Left ventricle myocardium inferior (tissue), 1 donor: ENCODE results near the gene SOX6. TPM values are rescaled to one million over a fixed set of nuclear protein-coding genes. Genes with fewer than 3 reads are reported as not detected.

Source experiments
- DNase-seq: peaks from one replicate; pipeline ENCODE4 v3.0.0-alpha.2; 2020
- H3K27ac ChIP-seq: fragments of 200-600 bp; replicated peaks from 2 replicates; pipeline ENCODE4 v1.8.0; 2021
- H3K27me3 ChIP-seq: fragments of 200-600 bp; 2 replicates; pipeline ENCODE4 v1.8.0; 2021; ENCODE audit warnings: low read depth
- H3K36me3 ChIP-seq: fragments of 200-600 bp; 2 replicates; pipeline ENCODE4 v1.8.0; 2021
- H3K4me1 ChIP-seq: fragments of 200-600 bp; 2 replicates; pipeline ENCODE4 v1.8.0; 2021
- H3K4me3 ChIP-seq: fragments of 200-600 bp; 2 replicates; pipeline ENCODE4 v1.8.0; 2021; ENCODE audit warnings: mild to moderate bottlenecking, moderate library complexity
- H3K9me3 ChIP-seq: fragments of 200-600 bp; replicated peaks from 2 replicates; pipeline ENCODE4 v1.8.0; 2021
- CTCF ChIP-seq: fragments of 200-600 bp; IDR thresholded peaks from 2 replicates; pipeline ENCODE4 v1.8.0; 2021; ENCODE audit warnings: antibody characterized with exemption, mild to moderate bottlenecking, borderline replicate concordance
- intact Hi-C: fragments of 100-400 bp; cut with micrococcal nuclease; formaldehyde crosslinking; loops from one replicate; pipeline ENCODE4 v1.11.0; 2022
- total RNA-seq: library from RNA; stranded (reverse); fragmentation: NEBNext Ultra II Directional; extraction: Animal tissue kit (Norgen Biotek cat#: 25700); gene quantifications from one replicate; pipeline ENCODE4 v1.2.1, GENCODE V29; 2021
- donor health status: DM: no; HTN: yes; CAD: no; lungs with severe emphysema.

SOX6 gene
- total RNA-seq, 1 donor from 2014 or later: 20.2 TPM

- Histone ChIP-seq H3K27me3 (no peaks in the 10 kb centered on the region), H3K4me3 (no peak overlapping the region), H3K36me3 (no peaks in the 10 kb centered on the region), H3K9me3 (peaks cover 4% of the 10 kb centered on the region), H3K27ac (no peak overlapping the region), H3K4me1 (no peaks in the 10 kb centered on the region)
- no peak for DNase-seq
- TF ChIP-seq CTCF: no peak
- intact Hi-C loops: no loop called here
These were observed 422.3 kb downstream of the SOX6 start for GRCh38 chr11:15933886-15934625.

GRCh38 chr11:15932417-15932816 is 423.9 kb downstream of the SOX6 start:
- no peak for TF ChIP-seq CTCF
- no peaks in the 10 kb centered on the region for H3K4me1 ChIP-seq
- DNase-seq: no peak
- H3K4me3 ChIP-seq: no peak overlapping the region
- H3K27me3 ChIP-seq: no peaks in the 10 kb centered on the region
- H3K9me3 ChIP-seq: peaks cover 4% of the 10 kb centered on the region
- H3K27ac ChIP-seq: no peak overlapping the region
- no peaks in the 10 kb centered on the region for H3K36me3 ChIP-seq
- intact Hi-C loops: no loop called here

- no peaks in the 10 kb centered on the region for H3K4me1 ChIP-seq
- H3K4me3 ChIP-seq: no peak overlapping the region
- peaks cover 4% of the 10 kb centered on the region for H3K9me3 ChIP-seq
- no peak overlapping the region for H3K27ac ChIP-seq
- TF ChIP-seq CTCF: no peak
- DNase-seq: no peak
- no peaks in the 10 kb centered on the region for H3K36me3 ChIP-seq
- H3K27me3 ChIP-seq: no peaks in the 10 kb centered on the region
- intact Hi-C loops: no loop called here
These were observed 424.8 kb downstream of the SOX6 start for GRCh38 chr11:15931497-15931896.

- Histone ChIP-seq H3K9me3 (peaks cover 4% of the 10 kb centered on the region), H3K4me3 (no peak overlapping the region), H3K4me1 (no peaks in the 10 kb centered on the region), H3K36me3 (no peaks in the 10 kb centered on the region), H3K27me3 (no peaks in the 10 kb centered on the region), H3K27ac (no peak overlapping the region)
- TF ChIP-seq CTCF: no peak
- no peak for DNase-seq
- intact Hi-C loops: no loop called here
These were observed 425.8 kb downstream of the SOX6 start for GRCh38 chr11:15930442-15931025.

GRCh38 chr11:15929371-15929901 is 426.9 kb downstream of the SOX6 start:
- H3K4me3 ChIP-seq: no peak overlapping the region
- peaks cover 4% of the 10 kb centered on the region for H3K9me3 ChIP-seq
- DNase-seq: no peak
- no peaks in the 10 kb centered on the region for H3K36me3 ChIP-seq
- intact Hi-C loops: no loop called here
- H3K4me1 ChIP-seq: no peaks in the 10 kb centered on the region
- H3K27ac ChIP-seq: no peak overlapping the region
- no peak for TF ChIP-seq CTCF
- H3K27me3 ChIP-seq: no peaks in the 10 kb centered on the region
